Spleen (tissue), 13 donors: ENCODE measurements around the gene DCAF15. TPM values are rescaled to one million over a fixed set of nuclear protein-coding genes. Genes with fewer than 3 reads are reported as not detected.

Experiments
- DNase-seq: peaks from one replicate; pipeline ENCODE4 v3.0.0-alpha.2; 2020
- H3K27ac ChIP-seq, 8 donors: fragments of 200-600 bp; sonication (generic) in 7 of 8; 1 replicate in 4 of 8; 2 replicates in 4 of 8; pipeline versions ENCODE4 v1.5.0 to v1.8.0; 2016 to 2021; ENCODE audit warnings: inconsistent platforms in 4 of 8, mild to moderate bottlenecking in 4 of 8, moderate library complexity in 1 of 8
- H3K27me3 ChIP-seq, 7 donors: fragments of 200-600 bp; sonication (generic) in 6 of 7; replicated peaks in 1 of 7; 1 replicate in 4 of 7; 2 replicates in 3 of 7; pipeline versions ENCODE4 v1.5.0 to v1.8.0; 2016 to 2021; ENCODE audit warnings: inconsistent platforms in 3 of 7, mild to moderate bottlenecking in 1 of 7
- H3K36me3 ChIP-seq, 6 donors: fragments of 200-600 bp; sonication (generic) in 5 of 6; 1 replicate in 4 of 6; 2 replicates in 2 of 6; pipeline versions ENCODE4 v1.5.0 to v1.8.0; 2016 to 2021; ENCODE audit warnings: inconsistent platforms in 2 of 6
- H3K4me1 ChIP-seq, 6 donors: fragments of 200-600 bp; sonication (generic) in 5 of 6; 1 replicate in 3 of 6; 2 replicates in 3 of 6; pipeline versions ENCODE4 v1.5.0 to v1.8.0; 2016 to 2021; ENCODE audit warnings: inconsistent platforms in 3 of 6
- H3K4me3 ChIP-seq, 8 donors: fragments of 200-600 bp; sonication (generic) in 7 of 8; 1 replicate in 4 of 8; 2 replicates in 4 of 8; pipeline versions ENCODE4 v1.5.0 to v1.8.0; 2016 to 2021; ENCODE audit warnings: inconsistent platforms in 4 of 8, mild to moderate bottlenecking in 4 of 8, moderate library complexity in 2 of 8
- H3K9me3 ChIP-seq, 8 donors: fragments of 200-600 bp; sonication (generic) in 7 of 8; 1 replicate in 4 of 8; 2 replicates in 4 of 8; pipeline versions ENCODE4 v1.5.0 to v1.8.0; 2016 to 2021; ENCODE audit warnings: inconsistent platforms in 4 of 8
- POLR2A ChIP-seq, 3 donors: fragments of 450-650 bp; IDR thresholded peaks; one replicate each; pipeline ENCODE4 v1.5.1; 2017; ENCODE audit warnings: antibody characterized with exemption in 3 of 3, mild to moderate bottlenecking in 1 of 3
- POLR2AphosphoS5 ChIP-seq, 3 donors: sonication (generic); formaldehyde crosslinking; IDR thresholded peaks; one replicate each; pipeline ENCODE4 v1.5.1; 2017; ENCODE audit warnings: antibody characterized with exemption in 3 of 3
- WGBS, 5 donors: extraction: QIAGEN DNeasy Blood & Tissue Kit in 3 of 5; methylation state at CpG; one replicate each; pipeline versions ENCODE4 v1.1.5 to v1.1.7; 2013 to 2018; 5-methylcytosine and 5-hydroxymethylcytosine counted together
- intact Hi-C: fragments of 100-400 bp; cut with DNase I; formaldehyde crosslinking; loops from one replicate; pipeline ENCODE4 v1.15.0; 2023; ENCODE audit warnings: low total_unique reads
- long read RNA-seq, 2 donors: transcript quantifications; one replicate each; lab custom pipeline, GENCODE V29; 2026
- polyA plus RNA-seq, 3 donors: library from polyadenylated mRNA; stranded (reverse); fragments of 200-250 nt; gene quantifications; one replicate each; pipeline ENCODE4 v1.2.1, GENCODE V29; 2013
- total RNA-seq, 7 donors: library from RNA; depleted of rRNA in 3 of 7; stranded (reverse); fragments of >200 nt in 3 of 7; fragmentation: NEBNext Ultra II Directional in 4 of 7; extraction: Animal tissue kit (Norgen Biotek cat#: 25700) in 4 of 7; gene quantifications; one replicate each; pipeline versions ENCODE4 v1.1.0 to v1.2.1, GENCODE V29; 2016 to 2021
- TF ChIP-seq, protein P1 (sequence below), 11 experiments: fragments of 200-600 bp in 7 of 11; fragments of 450-650 bp in 4 of 11; sonication (generic) in 4 of 11; IDR thresholded peaks in 8 of 11; conservative IDR thresholded peaks in 3 of 11; 1 replicate in 7 of 11; 2 replicates in 4 of 11; pipeline versions ENCODE4 v1.4.0 to v1.8.0; 2016 to 2021; ENCODE audit warnings: antibody characterized with exemption in 11 of 11, inconsistent platforms in 4 of 11, mild to moderate bottlenecking in 1 of 11
- donor health status: healthy with polysubstance abuse.
- donor health status: DM: no; HTN: no; CAD: no; lungs with moderate emphysema.
- donor health status: DM: no; HTN: no; CAD: no.
- donor health status: Bipolar disorder and iron deficiency.
- donor health status: healthy.
- donor health status: DM: no; HTN: no; CAD: no.
- donor health status: DM: yes; HTN: yes; CAD: no.

The DCAF15 gene, protein sequence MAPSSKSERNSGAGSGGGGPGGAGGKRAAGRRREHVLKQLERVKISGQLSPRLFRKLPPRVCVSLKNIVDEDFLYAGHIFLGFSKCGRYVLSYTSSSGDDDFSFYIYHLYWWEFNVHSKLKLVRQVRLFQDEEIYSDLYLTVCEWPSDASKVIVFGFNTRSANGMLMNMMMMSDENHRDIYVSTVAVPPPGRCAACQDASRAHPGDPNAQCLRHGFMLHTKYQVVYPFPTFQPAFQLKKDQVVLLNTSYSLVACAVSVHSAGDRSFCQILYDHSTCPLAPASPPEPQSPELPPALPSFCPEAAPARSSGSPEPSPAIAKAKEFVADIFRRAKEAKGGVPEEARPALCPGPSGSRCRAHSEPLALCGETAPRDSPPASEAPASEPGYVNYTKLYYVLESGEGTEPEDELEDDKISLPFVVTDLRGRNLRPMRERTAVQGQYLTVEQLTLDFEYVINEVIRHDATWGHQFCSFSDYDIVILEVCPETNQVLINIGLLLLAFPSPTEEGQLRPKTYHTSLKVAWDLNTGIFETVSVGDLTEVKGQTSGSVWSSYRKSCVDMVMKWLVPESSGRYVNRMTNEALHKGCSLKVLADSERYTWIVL
- total RNA-seq: 10 to 100 TPM; 27.7 to 58.6 (median 43.2) TPM
- 10 to 100 TPM; 44.7 to 84.9 (median 79.0) TPM for polyA plus RNA-seq
- long read RNA-seq, donor 1: 0 reads
- long read RNA-seq, donor 2, partial matches to known transcripts: 5 of 6 reads
- long read RNA-seq, donor 2, other reads (novel, unspliced or antisense): 0 of 6 reads

DNA sequence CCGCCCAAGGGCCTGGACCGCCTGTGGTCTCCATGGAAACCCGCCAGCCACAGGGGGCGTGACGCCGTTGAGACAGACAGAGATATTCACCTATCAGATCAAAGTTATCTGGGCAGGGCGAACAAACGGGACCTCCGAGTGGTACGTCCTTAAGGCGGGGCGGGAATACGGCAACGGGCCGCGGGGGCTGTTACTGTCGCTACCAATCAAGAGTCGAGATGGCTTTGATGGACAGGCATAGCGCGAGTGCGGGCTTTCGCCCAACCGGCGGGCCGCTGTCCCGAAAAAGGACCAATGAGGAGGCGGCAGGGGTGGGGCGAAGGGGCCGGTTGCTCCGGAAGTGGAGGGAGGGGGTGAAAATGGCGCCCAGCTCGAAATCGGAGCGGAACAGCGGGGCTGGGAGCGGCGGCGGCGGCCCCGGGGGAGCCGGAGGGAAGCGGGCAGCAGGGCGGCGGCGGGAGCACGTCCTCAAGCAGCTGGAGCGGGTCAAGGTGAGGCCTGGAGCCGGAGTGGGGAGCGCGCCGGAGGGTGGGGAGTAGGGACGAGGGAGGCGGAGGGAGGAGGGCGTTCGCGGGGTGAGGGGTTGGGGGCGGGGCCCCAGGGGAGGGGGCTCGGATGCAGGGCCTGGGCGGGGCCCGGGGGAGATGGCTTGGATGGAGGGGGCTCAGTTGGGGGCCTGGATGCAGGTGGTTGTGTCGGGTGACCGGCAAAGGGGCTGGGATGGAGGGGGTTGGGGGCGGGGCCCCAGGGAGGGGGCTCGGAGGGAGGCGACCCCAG, at the start of gene DCAF15:
Gene DCAF15, plus strand, starts transcription at position 356 of the 777 bp plus-strand sequence. Its CDS starts 4 bp downstream, at position 360.
- Histone ChIP-seq H3K4me3 (peak within 1 kb of the TSS; percentile 70 to 93 (median 78)), H3K4me1 (peaks cover 15 to 32% (median 22%) of the 10 kb centered on the region in 6 donors), H3K27me3 (no peaks in the 10 kb centered on the region), H3K36me3 (peaks cover 4 to 34% (median 29%) of the 10 kb centered on the region in 6 donors), H3K9me3 (no peaks in the 10 kb centered on the region), H3K27ac (peak within 1 kb of the TSS; percentile 82 to 94 (median 88))
- DNase-seq: peak; percentile 99
- intact Hi-C loops: loop anchor here (10.0 kb wide), 1 partner anchor 82 kb away; the partner anchor contains the start of gene IL27RA
- TF ChIP-seq POLR2AphosphoS5 (IDR thresholded peaks at IDR 0.05) (peak; percentile 82 to 90 (median 83)), POLR2A (IDR thresholded peaks at IDR 0.05) (no peak)
- TF ChIP-seq, protein P1, sequence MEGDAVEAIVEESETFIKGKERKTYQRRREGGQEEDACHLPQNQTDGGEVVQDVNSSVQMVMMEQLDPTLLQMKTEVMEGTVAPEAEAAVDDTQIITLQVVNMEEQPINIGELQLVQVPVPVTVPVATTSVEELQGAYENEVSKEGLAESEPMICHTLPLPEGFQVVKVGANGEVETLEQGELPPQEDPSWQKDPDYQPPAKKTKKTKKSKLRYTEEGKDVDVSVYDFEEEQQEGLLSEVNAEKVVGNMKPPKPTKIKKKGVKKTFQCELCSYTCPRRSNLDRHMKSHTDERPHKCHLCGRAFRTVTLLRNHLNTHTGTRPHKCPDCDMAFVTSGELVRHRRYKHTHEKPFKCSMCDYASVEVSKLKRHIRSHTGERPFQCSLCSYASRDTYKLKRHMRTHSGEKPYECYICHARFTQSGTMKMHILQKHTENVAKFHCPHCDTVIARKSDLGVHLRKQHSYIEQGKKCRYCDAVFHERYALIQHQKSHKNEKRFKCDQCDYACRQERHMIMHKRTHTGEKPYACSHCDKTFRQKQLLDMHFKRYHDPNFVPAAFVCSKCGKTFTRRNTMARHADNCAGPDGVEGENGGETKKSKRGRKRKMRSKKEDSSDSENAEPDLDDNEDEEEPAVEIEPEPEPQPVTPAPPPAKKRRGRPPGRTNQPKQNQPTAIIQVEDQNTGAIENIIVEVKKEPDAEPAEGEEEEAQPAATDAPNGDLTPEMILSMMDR (IDR thresholded peaks at IDR 0.05 in 8 of 11, conservative IDR thresholded peaks at IDR 0.05 in 3 of 11): peak in 3 of 11 experiments; percentile 36 to 44 (median 41)
- 0 to 3% (median 1%) methylated on average over 44 to 62 of the region's 65 CpGs for WGBS, 5 donors

DNA sequence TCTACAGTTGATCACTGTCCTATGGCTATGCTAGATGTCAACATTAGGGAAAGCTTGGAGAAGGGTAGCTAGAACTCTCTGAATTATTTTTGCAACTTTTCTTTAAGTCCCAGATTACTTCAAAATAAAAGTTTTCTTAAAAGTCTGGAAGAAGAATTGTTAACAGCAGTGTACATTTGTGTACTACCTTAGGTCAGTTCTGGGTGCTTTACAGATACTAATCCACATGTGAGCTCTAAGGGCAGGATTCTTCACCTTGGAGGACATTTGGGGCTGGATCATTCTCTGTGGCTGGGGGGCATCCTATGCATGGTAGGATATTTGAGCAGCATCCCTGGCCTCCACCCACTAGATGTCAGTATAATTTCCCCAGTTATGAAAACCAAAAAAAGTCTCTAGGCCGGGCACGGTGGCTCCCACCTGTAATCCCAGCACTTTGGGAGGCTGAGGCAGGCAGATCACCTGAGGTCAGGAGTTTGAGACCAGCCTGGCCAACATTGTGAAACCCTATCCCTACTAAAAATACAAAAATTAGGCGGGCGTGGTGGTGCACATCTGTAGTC, 49.2 kb upstream of the DCAF15 start:
- DNase-seq: no peak
- no peak overlapping the region for H3K27ac ChIP-seq
- WGBS, 5 donors: 54 to 76% (median 60%) methylated on average over 4 of the region's 4 CpGs
- intact Hi-C loops: no loop called here
- H3K36me3 ChIP-seq: no peaks in the 10 kb centered on the region
- no peaks in the 10 kb centered on the region for H3K9me3 ChIP-seq
- TF ChIP-seq, protein P1 (IDR thresholded peaks at IDR 0.05 in 8 of 11, conservative IDR thresholded peaks at IDR 0.05 in 3 of 11): peak in 10 of 11 experiments; percentile 14 to 59 (median 27)
- TF ChIP-seq POLR2A (IDR thresholded peaks at IDR 0.05) (no peak), POLR2AphosphoS5 (IDR thresholded peaks at IDR 0.05) (no peak)
- H3K4me1 ChIP-seq: peaks cover 6 to 46% (median 20%) of the 10 kb centered on the region in 6 donors
- no peaks in the 10 kb centered on the region for H3K27me3 ChIP-seq
- H3K4me3 ChIP-seq: no peak overlapping the region

DNA sequence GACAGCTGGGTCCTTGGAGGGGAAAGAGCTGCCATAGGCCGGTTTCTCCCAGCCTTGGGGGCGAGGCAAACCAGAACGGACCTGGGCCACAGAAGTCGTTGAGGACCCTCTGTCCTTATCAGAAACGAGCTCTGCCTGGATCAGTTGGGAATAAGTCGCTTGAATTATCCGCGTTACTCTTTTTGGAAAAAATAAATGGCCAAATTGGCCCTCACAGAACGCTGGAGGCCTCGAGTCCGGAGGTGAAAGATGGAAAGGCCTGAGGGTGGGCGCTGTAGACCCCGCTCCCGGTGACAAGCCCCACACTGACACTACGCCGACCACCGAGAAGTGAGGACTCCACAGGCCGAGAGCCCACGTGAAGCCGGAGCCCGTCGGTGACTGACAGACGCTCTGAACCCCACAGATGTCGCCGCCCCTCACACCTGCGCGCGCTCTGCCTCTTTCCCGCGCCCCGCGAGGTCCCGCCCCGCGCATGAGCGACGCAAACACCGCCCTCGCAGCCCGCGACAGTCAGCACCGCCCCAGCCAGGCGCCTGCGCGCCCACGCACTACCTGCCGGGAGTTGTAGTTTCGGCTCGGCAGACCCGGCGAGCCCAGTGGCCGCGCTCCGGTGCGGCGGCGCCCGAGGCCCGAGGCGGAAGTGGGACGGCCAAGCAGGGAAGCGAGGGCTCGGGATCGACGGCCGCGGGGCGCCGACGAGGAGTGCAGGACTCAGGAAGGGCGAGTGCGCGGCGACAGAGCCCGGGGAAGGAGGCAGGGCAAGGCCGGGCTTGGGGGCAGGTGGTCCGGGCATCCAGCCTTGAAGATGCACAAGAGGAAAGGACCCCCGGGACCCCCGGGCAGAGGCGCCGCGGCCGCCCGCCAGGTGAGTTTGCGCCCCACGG, 46.4 kb upstream of the DCAF15 start, which contains the start of the genes BRME1 and CC2D1A:
Gene BRME1, minus strand, starts transcription at position 484 of the 887 bp plus-strand sequence. CDS start 1,225 bp downstream, outside the sequence.
Gene CC2D1A, plus strand, starts transcription at position 568 of the 887 bp plus-strand sequence. Its CDS starts 241 bp downstream, at position 809.
- Histone ChIP-seq H3K4me1 (peaks cover 6 to 46% (median 20%) of the 10 kb centered on the region in 6 donors), H3K9me3 (no peaks in the 10 kb centered on the region), H3K27ac (peak within 1 kb of the TSS; percentile 61 to 90 (median 82)), H3K27me3 (no peaks in the 10 kb centered on the region), H3K4me3 (peak within 1 kb of the TSS; percentile 67 to 90 (median 82)), H3K36me3 (peaks cover 0 to 19% (median 2%) of the 10 kb centered on the region in 6 donors)
- WGBS, 5 donors: 8 to 13% (median 9%) methylated on average over 51 to 86 of the region's 86 CpGs
- TF ChIP-seq POLR2A (IDR thresholded peaks at IDR 0.05) (no peak), POLR2AphosphoS5 (IDR thresholded peaks at IDR 0.05) (peak; percentile 90 to 93 (median 91))
- TF ChIP-seq, protein P1 (IDR thresholded peaks at IDR 0.05 in 8 of 11, conservative IDR thresholded peaks at IDR 0.05 in 3 of 11): peak in 2 of 11 experiments; percentile 5 to 41
- intact Hi-C loops: no loop called here
- DNase-seq: peak; percentile 99
